HG02588 (cell line): ENCODE results near the gene FJX1.
"Not testable (repeated sequence)": the region's sequence is repeated elsewhere in the genome, so short reads cannot be mapped to it uniquely, and the experiment has no call there.

Source experiments
- ATAC-seq: cut with Tn5 transposase; IDR thresholded peaks from one replicate; pipeline ENCODE4 v1.9.1; 2021; ENCODE audit warnings: mild to moderate bottlenecking, moderate library complexity; ENCODE audit not compliant: unreplicated experiment

Gene FJX1

DNA sequence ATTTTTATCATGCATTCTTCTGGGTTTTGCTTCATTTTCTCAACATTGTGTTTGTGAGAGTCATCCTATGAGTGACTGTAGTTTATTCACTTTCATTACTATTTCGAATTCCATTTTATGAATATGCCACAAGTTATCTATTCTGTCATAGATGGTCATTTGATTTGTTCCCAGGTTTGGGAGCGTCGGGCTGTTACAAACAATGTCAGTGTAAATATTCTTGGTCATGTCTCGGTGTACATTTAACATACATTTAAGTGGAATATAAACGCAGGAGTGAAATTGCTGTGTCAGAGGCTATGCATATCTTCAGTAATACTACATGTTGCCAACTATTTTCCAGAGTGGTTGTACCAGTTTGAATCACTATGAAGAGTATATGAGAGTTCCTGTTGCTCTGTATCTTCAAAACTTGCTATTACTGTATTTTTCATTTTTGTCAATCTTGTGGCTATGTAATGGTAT is 46.7 kb downstream of the FJX1 start:
- no peak for ATAC-seq

DNA sequence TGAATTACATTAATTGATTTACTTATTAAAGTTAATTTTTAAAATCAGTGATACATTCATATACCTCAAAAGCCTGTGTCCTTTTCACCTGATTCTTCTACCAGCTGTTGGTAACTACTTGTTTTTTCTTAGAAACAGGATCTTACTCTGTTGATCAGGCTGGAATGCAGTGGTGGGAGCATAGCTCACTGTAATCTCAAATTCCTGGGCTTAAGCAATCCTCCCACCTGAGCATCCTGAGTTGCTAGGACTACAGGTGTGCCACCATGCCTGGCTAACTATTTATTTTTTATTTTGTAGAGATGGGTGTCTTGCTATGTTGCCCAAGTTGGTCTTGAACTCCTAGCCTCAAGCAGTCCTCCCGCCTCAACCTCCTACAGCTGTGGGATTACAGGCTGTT is 49.0 kb downstream of the FJX1 start:
- no peak for ATAC-seq

- not testable (repeated sequence) for ATAC-seq
Observed at GRCh38 chr11:35668350-35668749, 50.1 kb downstream of the FJX1 start.
